Fibroblast of gingiva (primary cell): ENCODE data around the gene GSTCD.
"Not testable (repeated sequence)": the region's sequence is repeated elsewhere in the genome, so short reads cannot be mapped to it uniquely, and the experiment has no call there.

Experiments used
- DNase-seq: peaks from one replicate; pipeline ENCODE4 v3.0.0-alpha.2; 2011; ENCODE audit warnings: low read depth

GSTCD gene, protein sequence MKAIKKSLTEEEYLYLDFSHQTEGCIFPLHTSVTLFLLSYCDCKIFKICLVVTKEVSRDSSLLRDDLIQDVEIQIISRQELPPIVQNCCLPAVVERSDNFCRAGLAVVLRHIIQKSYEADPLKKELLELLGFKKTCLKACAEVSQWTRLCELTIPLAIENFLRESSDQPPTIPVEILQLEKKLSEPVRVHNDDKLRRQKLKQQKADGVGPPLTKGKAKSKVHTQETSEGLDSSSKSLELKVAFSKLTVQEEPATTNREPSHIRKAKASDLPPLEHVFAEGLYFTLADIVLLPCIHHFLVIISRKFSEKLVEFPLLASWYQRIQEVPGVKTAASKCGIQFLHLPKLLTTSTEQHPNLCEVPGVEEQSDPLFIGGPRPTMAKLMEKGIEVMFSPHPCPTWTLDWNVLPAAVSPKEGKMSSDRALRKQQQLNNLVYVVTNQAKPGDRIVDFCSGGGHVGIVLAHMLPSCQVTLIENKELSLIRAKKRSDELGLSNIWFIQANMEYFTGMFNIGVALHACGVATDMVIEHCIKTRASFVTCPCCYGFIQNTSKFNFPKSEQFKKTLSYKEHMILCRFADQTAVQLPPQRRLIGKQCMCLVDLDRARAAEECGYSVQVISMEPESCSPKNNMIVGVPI

DNA sequence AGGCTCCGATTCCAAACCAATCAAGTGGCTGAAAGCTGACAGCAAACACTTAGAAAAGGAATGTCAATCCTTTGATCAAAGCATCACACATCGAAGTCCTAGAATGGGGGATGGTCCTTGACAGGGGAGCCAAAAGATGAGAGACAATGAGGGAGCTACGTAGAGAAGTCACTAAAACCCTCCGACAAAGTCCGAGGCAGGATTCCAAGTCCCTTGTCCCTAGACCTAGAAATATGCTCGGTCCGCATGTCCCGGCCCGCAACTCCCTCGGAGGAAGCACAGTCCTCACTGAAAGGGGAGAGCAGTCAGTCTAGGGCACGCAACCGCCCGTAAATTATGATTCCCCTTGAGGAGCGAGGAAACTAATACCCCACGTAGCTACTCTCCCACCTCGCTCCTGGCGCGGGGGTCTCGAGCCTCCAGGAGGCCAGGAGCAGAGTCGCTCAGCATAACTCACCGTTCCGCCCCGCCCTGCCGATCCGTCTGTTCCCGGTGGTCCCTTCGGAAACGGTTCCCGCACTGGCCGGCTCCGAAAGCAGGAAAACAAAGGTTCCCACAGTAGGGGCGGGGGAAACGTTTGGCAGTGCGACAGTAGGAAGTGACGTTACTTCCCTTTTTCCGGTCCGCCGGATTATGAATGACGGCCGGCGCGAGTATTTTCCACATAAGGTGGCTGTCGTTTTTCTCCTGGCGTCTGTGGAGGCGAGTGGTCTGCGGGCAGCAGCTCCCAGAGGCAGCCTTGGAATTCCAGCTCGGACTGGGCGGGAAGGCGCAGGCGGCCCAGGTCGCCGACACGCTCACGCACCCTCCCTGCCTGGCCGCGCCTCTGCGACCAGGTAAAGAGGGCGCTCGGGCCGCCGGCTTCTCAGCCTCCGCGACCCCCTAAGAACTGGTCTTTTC lies at the start of gene GSTCD, which contains the start of gene INTS12:
TSS of gene GSTCD (plus strand) at position 604 of the 900 bp plus-strand sequence. CDS start 8,830 bp downstream, outside the sequence.
TSS of gene INTS12 (minus strand) at position 509 of the 900 bp plus-strand sequence. CDS start 8,684 bp downstream, outside the sequence.
- DNase-seq: peak; percentile 92

DNA sequence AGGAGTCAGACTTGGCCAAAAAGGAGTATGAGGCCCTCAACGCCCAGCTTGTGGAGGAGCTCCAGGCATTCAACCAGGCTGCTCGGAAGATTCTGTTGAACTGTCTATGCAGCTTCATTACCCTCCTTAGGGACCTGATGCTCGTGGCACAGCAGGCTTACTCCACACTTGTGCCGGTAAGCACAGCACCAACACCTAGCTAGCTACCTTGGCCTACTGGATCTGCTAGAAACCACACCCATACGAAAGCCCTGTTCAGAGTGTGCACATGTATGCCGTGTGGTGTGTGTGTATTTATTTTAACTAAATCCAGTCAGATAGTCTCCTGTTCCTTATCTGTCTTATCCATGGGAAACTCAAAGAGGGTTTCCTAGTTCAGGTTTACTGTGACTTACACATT lies 49.4 kb upstream of the GSTCD start:
- no peak for DNase-seq

DNA sequence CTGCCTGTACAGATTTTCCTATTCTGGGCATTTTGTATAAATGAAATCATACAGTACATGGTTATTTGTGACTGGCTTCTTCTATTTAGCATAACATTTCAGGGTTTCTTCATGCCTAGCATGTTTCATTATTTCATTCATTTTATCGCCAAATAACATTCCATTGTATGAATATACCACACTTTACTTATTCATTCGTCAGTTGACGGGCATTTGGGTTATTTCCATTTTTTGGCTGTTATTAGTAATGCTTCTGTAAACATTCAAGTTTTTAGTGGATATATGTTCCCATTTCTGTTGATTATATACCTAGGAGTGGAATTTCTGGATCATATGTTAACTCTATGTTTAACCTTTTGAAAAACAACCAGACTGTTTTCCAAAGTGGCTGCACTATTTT lies 47.6 kb upstream of the GSTCD start:
- no peak for DNase-seq

DNA sequence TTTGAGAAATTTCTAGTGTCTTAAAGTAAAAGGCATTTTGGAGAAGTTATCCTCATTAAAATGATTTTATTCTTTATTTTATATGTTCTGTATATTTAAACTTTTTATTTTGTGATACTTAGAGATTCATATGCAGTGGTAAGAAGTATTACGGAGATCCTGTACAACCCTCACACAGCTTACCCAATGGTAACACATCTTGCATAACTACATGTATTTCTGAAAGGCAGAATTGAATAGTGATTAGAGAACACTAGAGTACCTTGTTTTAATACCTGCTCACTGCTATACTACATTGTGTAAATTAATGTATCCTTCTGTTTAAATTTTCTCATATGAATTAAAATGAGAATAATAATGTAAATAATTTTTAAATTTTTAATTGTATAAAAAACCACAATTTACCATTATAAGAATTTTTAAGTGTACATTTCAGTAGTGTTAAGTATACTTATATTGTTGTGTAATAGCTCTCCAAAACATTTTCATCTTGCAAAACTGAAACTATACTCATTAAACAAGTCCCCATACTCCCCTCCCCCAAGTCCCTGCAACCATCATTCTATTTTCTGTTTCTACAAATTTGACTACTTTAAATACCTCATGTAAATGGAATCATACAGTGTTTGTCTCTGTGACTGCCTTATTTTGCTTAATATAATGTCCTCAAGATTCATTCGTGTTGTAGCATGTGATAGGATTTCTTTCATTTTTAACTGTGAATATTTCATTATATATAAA lies 45.5 kb upstream of the GSTCD start:
- DNase-seq: no peak

DNA sequence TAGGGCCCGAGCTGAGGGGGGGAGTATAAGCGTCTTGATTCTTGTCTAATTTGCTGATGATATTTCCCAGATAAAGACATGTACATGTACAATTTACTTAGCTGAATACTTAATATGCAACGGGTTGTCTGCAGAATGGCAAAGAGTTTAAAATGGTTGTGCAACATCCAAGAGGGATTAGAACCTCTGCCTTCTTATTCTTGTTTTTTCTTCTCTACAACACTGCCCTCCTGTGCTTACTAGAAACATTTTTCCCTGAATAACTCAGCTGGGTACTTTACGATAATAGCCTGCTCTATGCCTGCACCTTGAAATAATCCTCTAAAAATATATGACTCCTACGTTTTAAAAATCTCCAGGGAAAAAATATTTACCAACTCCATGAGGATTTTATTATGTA lies 41.9 kb upstream of the GSTCD start:
- peak; percentile 43 for DNase-seq

DNA sequence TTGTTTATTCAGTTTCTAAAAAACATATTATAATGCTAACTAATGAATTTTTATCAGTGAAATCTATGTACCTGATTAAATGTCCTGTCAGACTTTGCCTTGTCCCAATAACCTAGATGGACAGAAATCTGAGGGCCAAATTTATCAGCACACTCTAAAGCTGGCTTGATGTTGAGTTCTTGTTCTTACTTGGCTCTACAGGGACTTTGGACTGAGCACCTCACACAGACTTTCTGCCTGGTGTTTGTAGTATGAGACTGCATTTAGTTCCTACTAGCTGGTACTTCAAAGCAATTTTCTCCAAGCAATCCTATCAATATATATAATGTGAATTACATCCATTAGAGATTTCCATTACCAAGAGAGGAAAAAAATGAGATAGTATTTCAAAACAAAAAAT lies 37.9 kb upstream of the GSTCD start:
- no peak for DNase-seq

DNA sequence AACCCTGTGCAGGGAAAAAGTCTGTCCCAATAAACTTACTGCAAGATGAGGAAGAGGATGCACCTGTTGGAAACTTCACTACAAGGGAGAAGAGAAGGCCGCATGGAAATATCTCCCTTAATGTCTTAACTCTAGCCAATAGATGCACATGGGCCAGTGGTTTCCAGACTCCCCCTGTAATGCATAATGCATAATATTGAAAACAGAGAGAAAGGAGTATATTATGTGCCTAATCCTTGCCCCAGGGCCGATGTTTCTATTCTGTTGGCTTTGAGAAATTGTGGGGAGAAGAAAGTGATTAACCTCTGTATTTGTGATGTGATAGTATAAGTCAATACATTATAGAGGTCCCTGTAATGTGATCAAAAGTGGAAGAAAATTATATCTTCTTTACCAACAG lies 37.3 kb upstream of the GSTCD start:
- DNase-seq: no peak

DNA sequence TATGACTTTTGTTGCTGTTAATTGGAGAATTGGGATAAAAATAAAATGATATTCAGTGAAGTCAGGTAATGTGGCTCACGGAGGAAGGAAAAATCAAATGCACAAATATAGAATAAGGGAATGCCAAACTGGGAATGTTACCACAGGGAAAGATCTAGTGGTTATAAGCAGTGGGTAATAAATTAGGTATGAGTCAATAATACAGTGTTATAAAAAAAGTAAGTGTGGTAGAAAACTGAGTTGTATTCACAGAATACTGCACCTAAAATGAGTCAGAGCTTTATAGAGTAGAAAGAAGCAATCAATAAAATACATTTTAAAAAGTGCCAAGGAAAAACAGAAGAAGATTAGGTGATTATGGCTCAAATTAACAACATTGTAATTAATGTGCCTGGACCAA lies 34.6 kb upstream of the GSTCD start:
- DNase-seq: no peak

DNA sequence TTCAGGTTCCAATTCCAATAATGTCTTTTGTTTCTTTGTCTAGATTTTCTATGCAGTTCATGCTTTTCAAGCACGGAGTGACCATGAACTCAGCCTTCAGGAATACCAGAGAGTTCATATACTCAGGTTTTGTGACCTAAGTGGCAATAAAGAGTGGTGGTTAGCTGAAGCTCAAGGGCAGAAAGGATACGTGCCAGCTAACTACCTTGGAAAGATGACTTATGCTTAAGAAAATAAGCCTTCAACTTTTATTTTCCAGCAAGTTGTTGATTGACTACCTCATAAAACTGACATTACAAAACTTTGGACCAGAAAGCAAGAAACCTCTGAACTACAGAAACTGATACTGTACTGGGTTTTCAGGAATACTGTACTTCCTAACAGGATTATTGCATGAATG lies 30.9 kb upstream of the GSTCD start:
- no peak for DNase-seq

DNA sequence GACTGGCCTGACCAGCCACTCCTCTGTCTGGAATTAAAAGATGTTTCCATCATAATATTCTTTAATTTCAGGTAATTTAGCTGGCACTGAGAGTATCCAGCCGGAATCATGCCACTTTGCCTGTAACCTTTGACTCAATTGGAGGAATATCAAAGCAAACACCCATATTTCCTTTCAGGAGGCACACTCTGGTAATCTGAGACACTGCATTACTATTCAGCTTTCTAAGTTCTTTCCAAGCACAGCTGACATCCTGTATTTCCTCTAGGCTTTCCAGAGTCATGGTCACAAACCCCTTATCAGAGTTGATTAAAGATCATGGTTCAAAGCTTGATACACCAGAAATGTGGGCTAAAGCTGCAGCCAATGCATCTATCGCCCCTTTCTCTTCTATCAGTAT lies 29.4 kb upstream of the GSTCD start:
- DNase-seq: peak; percentile 18

DNA sequence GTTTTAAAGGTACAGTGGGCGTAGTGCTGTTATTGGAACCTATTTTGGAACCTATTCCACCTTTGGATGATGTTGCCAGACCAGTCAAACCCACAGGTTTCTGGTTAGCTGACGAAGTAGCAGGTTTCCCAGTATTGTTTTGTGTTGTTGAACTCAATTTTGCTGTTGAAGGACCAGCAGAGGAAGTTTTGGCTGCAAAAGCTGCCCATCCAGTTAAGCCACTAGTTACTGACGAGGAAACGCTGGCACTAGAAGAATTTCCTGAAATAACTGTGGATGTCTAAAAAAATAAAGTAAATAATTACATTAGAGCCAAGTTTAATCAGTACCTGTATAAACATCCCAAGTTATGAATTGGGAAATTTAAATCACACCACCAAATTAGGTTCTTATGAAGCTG lies 25.5 kb upstream of the GSTCD start:
- no peak for DNase-seq

DNA sequence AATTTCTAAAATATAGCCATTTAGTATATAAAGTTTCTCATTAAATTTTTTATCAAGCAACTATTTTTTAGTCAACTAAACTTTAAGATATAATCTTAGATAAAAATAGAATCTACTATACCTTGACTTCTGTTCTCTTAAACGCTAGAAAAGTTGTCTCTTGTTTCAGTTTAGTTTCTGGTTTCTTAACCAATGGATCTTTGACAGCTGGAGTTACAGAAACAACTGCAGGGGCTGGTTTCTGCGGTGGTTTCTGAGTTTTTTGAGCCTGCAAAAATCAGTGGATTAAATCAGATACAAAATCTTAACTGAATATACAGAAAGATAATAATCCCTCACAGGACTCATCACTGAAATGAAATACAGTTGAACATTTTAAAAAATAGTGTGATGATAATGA lies 22.0 kb upstream of the GSTCD start:
- DNase-seq: no peak

DNA sequence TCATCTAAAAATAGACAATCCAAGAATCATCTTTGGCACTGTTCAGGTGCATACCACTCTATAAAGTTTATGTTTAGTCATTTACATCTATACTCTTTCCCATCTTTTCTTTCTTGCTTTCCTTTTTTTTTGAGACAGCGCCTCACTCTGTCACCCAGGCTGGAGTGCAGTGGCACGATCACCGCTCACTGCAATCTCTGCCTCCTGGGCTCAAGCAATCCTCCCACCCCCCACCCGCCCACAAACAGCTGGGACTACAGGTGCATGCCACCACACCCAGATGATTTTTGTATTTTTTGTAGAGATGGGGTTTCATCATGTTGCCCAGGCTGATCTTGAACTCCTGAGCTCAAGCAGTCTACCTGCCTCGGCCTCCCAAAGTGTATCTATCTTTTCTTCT lies 13.8 kb upstream of the GSTCD start:
- DNase-seq: not testable (repeated sequence)

DNA sequence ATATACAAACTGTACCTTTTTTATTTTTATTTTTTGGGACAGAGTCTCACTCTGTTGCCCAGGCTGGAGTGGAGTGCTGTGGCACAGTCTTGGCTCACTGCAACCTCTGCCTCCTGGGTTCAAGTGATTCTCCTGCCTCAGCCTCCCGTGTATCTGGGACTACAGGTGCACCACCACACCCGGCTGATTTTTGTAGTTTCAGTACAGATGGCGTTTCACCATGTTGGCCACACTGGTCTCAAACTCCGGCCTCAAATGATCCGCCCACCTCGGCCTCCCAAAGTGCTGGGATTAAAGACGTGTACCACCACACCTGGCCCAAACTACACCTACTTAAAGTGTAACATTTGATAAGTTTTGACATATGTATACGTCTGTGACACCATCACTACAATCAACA lies 12.8 kb upstream of the GSTCD start:
- not testable (repeated sequence) for DNase-seq

DNA sequence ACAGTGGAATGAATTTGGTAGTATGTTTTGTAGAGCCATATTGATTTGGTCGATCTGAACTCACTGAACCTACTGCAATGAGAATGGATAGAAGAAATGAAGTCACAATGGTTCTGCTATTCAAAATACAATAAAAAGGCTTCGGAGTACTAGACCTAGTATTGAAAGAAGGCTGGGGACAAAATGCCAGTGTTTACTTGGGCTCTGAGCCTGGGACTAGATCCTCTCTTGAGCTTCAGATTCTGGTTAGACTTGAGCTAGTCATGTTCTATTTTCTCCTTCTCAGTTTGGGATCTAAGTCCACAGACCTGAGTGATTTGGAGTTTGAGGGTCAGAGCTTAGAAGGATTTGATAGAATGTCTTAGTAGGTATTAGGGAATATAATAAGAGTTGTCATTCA lies 10.0 kb upstream of the GSTCD start:
- no peak for DNase-seq

DNA sequence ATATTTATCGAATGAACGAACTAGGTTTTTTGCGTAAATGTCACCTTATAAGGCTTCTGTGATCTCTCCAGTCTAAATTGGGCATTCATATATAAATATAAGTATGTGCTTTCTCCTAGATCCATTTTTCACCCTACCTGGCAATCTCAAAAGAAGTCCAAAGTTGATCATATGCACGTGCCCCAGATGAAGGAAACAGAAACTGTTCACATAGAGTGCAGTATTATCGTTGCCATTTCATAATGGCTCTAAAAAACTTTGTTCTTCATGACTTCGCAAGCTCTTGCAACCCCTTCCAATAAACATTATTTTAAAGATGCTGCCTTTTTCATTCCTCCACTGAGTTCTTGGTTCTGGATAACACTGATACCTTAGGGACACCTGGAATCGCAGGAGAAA lies 803 bp upstream of the GSTCD start:
- DNase-seq: no peak

DNA sequence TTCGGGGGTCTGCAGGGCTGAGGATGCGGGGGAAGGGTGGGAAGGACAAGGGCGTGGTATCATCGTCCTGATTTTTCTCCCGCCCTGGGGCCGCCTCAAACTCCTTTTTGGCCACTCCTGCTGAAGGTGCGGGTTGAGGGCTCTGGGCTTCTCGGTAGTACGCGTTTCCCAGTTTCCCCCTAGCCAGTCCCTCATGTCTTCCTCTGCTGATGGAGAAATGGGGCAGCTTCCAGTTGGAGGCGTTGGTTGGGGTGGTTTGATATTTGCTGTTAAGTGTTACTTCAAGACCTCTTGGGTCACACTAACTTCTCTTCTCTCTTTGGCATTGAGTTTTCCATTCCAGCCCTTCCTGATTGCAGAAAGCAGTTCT lies 482 bp downstream of the GSTCD start:
- no peak for DNase-seq

DNA sequence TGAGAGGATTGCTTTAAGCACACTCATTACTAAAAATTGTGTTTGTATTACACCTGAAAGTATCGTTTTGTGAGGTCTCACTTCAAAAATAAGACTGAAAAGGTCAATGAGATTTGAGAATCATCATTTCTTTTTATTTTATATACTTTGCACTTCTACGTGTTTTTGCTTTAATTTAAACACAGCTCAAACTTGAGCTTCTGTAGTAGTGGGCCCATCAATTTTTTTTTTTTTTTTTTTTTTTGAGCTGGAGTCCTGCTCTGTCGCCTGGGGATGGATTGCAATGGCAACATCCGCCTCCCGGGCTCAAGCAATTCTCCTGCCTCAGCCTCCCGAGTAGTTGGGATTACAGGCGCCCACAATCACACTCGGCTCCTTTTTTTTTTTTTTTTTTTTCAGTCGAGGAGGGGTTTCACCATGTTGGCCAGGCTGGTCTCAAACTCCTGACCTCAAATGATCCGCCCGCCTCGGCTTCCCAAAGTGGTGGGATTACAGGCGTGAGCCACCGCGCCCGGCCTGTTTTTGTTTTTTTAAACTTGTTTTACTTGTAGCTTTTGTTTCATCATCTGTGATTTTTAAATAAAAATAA lies 1.5 kb downstream of the GSTCD start:
- no peak for DNase-seq

DNA sequence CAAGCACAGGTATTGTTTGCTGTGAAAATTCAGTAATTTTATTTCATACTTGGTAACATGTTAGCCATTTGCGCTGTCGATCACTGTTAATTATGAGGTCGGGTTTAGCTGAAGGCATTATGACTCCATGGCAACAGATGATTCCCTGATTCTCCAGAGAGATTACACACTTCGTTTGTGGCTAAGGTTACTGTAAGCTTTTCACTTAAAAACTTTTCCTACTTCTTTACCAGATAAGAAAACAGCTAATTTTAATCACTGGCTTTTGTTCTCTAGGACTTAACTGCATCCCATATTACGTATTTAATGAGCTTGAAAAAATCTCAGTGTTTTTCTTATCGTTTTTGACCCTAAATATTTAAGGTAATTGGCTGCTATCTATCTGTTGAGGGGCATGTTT lies 2.1 kb downstream of the GSTCD start:
- DNase-seq: peak; percentile 17

DNA sequence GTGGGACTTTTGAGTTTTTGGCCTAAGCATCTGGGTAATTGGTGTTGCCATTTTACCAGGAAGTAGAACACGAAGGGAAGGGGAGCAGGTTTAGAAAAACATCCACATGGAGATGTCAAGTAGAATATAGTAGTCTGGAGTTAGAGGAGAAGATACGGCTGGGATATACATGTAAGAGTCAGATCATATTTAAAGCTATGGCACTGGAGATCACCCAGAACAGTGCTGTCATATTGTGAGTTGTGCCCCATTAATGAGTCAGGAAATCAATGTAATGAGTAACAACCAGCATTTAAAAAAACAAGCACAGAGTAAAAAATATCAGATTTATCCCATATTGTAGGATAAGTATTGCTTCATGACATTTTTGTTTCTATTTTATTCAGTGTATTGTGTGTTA lies 4.2 kb downstream of the GSTCD start:
- DNase-seq: no peak

DNA sequence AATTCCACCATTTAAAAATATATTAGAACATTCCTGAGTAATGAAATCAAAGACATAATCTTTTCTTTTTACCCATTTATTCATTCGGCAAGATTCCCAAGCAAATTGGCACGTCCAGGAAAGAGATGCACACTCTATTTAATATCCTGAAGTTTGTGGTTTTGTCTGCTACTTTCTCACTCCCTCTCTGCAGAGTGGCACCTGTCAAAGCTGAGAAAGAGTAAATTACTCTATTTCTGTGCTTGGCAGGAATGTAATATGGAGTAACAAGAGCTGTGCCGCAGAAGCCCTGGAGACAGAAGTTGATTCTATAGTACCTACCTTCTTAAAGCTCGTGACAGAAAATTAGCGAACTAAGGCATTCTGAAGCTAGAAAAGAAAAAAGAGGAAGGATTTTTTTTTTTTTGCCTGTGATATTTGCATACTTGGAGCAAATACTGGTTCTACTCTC lies 5.5 kb downstream of the GSTCD start:
- DNase-seq: no peak
